Frontal cortex (tissue), 4 donors: Measurements from ENCODE around the gene DACH1. TPM values are rescaled to one million over a fixed set of nuclear protein-coding genes. Genes with fewer than 3 reads are reported as not detected.

Source experiments
- DNase-seq, 2 donors: peaks; one replicate each; pipeline ENCODE4 v3.0.0; 2012; ENCODE audit warnings: low spot score in 2 of 2
- FAIRE-seq: peaks from 2 replicates; lab custom pipeline; 2012; peaks lifted over from hg19 to GRCh38; lab: Jason Lieb, UNC
- total RNA-seq: library from RNA; depleted of rRNA; stranded (reverse); fragments of >200 nt; gene quantifications from one replicate; pipeline ENCODE4 v1.2.3, GENCODE V29; 2014
- donor health status: control.
- donor health status: control.
- donor health status: control.

DACH1 gene
- total RNA-seq, 1 donor from 2014 or later: 14.7 TPM

DNA sequence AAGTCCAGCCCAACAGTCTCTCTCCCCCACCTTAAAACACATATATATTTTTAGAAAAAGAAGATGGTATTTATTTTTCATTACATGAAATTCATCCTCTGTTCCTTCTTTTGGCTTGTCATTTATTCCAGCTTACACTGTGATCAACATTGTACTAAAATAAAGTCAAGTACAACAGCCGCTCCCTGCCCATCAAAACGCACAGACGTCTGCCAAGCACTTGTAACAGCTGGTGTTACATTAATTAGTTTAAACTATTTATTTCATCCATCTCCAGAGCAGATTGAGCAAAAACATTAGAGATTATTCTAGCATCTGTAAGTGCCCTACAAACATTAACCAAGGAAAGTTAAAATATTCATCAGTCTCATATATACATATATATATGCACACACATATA, 350.5 kb downstream of the DACH1 start:
- no peak for FAIRE-seq

DNA sequence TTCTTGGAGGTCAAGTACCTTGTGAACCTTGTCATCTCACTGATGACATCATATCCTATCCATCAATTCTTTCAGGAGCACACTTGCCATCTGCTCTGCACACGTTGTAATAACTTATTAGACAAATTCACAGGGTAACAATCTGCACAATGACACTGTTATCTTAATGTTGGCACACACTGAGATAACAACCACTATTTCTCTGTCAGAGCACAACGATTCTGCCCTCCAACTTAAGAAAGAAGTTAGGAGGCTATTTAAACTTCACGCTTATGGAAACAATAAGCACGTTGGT, 351.3 kb downstream of the DACH1 start:
- FAIRE-seq (no peak), DNase-seq (no peak)

More for the DNA sequence above, 350.5 kb downstream of the DACH1 start:
- DNase-seq: no peak

DNA sequence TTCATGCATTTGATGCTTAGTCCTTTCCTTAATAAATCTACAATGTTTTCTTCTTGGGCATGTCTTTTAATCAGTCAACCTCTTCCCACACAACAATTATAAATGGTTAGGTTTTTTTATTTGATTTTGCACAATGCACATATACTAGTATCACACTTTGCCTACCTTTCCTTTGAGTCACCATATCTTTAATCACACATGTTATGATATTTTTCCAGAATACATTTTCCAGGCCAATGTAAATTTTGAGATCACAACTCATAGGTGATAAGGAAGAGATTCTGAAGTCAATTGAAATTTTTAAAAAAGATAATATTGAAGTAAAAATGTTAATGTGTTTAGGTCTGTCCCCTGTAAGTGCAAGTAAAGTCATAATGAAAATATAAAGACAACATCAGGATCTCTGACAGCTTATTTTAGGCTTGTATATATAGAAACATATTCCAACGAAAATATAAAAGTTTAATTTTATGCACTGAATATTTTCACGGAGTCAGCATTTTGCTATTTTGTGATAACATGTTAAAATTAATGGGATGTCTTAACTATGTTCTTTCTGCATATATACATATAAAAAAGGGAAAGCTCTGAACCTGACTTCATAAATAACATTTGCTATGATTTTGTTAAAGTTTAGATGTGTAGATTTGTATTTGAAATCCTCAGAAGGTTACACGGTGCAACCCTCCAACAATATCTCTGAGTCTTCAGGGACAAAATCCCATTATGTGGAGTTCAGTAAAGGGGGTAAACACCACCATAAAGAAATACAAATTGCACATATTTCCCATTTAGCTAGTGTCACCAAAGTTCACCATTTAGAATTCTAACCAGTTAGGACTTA, 351.9 kb downstream of the DACH1 start:
- FAIRE-seq (no peak), DNase-seq (no peak)

DNA sequence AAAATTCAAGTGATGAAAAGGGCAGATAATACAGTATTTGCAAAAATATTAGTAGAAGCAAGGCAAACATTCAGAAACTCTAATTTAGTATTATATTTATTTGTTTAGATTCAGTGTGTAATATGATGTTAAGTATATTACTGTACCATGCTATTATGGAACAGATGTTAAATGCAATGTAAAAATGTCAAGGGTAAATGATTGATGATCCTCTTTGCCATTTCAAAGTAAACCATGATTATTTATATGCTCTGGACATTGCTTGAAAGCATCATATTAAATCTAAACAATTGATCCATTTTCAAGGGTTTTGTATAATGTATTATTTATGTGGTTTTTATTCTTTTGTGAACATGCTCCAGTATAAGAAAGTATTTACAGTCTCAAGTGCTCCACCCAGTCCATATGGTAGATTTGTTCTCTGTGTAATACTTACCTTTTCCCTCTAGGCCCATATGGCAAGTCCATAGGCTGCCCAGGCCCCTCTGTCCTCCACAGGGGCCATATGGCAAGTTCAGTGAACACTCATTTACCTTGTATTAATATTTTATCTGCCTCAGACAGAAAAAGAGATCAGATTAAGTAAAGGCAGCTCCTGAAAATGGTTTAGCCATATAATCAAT, 353.5 kb downstream of the DACH1 start:
- FAIRE-seq (no peak), DNase-seq (no peak)

DNA sequence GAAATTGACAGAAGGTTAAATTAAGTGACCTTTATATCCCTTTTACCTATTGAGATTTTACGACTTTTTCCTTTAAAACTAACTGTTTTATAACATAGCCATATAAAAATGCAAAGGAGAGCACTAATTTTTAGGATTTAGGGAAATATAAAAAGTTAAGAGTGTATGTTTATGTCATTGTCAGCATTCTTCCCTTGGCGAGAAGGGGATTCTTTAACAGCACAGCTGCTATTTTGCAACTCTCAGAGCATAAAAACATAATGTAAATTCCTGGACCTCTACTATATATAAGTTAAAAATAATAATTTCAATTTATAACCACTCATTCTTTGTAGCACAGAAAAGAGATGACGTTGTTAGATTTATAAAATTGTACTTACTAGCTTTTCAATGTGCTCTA, 363.2 kb downstream of the DACH1 start:
- DNase-seq (no peak), FAIRE-seq (no peak)

DNA sequence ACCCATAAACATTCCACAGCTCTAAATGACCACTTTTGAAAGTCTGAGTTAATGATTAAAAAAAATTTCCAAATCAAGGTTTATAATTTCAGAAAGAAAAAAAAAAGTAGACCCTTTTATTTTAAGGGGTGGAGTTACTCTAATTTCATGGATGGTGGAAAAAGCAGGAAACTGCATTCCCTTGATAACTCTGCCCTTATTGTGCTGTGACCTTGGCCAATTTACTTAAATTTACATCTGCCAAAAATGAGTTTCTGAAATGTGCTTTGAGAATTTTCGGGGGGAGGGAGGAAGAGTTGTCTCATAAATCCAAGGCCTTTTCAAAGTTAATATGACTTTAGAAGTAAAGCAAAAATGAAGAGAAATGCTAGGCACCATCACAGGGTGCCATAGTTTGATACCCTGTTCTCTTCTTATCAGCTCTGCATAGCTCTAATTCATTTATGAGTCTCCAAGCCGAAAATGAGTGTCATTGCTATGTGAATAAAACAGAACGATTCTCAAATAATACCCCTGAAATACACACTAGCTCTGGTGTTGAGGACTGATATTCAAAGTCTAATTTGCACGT, 367.0 kb downstream of the DACH1 start:
- FAIRE-seq (no peak), DNase-seq (no peak)

DNA sequence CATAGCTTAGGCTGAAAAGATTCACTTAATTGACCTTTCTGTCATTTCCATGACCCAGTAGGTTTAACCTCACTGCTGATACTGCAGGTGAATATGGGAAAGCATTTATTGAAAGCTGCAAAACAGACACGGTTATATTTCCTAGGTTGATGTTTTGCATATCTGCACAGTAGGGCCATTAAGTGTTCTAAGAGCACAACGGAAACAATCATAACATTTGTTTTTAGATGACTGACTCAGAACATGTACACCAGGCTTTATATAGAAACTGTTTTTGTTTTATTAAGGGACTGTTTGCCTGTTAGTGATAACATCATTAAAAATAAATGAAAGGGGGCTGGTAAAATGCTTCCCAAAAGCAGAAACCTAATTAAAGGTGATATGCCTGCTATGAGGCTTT, 367.8 kb downstream of the DACH1 start:
- no peak for FAIRE-seq

DNA sequence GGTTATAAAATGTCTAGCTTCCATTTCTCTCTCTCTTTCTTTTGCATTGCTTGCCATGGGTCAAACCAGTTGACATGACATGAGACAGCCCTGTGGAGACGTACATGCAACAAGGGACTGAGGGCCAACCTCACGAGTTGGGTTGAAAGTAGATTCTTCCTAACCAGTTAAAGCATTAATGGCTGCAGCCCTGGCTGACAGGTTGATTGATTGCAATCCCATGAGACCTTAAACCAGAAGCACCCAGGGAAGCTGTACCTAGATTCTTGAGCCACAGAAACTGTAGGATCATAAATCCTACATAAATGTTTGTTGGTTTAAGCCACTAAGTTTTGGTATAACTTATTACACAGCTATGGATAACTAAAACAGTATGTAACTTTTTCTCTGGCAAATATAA, 373.8 kb downstream of the DACH1 start:
- DNase-seq: no peak
- no peak for FAIRE-seq

More for the DNA sequence above, 367.8 kb downstream of the DACH1 start:
- DNase-seq: no peak

DNA sequence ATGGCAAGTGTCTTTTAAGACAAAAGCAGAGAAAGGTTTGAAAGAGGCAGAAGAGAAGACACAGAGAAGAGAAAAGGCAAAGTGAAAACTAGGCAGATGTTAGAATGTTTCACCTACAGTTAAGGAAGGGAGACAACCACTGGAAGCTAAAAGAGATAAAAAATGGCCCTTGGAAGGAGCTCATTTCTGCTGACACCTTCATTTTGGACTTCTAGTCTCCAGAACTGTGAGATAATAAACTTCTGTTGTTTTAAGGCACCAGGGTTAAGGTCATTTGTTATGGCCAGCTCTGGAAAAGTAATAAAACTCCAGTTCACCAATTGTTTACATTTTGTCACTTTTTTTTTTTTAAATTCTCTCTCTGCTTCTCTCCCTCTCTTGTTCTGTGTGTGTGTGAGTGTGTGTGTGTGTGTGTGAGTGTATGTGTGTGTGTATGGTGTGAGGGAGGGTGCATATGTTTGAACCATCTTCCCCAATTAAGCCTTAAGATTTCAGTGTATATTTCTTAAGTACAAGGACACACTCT, 374.6 kb downstream of the DACH1 start:
- no peak for FAIRE-seq

DNA sequence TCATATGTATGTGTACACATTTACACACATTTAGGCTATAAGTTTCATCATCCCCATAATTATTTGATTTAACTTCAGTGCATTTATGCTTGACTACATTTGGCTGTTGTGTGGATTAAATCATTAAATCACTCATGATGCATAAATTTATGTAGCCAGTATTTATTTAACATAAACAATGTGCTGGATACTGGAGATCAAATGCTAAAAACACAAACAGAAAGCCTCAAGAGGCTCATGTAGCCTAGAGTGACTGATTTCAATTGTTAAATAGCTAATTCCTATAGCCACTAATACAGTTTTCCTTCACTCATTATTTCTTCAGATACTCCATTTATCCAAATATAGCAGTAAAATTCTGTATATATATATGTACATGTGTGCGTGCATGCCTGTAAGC, 376.0 kb downstream of the DACH1 start:
- no peak for FAIRE-seq

More for the DNA sequence above, 374.6 kb downstream of the DACH1 start:
- no peak for DNase-seq

DNA sequence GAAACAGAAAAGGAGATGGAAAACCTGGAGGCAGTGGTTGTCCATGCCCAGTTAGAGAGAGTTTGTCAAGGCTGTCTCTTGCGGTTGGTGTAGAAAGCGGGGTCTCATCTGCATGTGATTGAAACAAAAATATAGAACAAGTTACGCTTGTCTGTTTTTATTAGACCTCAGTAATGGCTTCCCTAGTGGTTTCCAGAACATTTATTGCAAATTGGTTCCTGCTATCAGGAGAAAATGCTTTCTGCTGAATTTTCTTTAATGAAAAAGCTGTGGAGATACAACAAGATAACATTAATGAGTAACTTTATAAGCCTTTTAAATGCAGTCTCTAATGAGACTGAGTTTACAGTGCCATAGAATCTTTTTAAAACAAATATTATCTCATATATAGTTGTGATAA, 378.0 kb downstream of the DACH1 start:
- no peak for DNase-seq
- no peak for FAIRE-seq

More for the DNA sequence above, 376.0 kb downstream of the DACH1 start:
- DNase-seq: no peak

DNA sequence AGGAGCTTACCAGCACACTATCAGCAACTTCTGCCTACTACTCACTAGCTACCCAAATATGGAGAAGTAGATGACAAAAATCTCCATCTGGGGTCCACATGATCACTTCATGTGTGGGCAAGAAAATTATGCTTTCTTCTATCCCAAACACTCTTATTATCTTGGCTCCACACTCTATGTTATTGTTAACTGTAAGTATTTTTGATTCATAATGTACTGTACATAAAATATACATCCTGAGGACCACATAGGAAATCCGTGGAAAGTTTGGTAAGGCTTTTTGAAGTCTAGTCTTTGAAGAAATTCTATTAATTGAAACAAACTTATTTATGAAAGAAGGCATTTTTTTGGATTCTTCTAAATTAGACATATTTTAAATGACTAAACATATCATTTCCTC, 378.8 kb downstream of the DACH1 start:
- no peak for FAIRE-seq
- DNase-seq: no peak

DNA sequence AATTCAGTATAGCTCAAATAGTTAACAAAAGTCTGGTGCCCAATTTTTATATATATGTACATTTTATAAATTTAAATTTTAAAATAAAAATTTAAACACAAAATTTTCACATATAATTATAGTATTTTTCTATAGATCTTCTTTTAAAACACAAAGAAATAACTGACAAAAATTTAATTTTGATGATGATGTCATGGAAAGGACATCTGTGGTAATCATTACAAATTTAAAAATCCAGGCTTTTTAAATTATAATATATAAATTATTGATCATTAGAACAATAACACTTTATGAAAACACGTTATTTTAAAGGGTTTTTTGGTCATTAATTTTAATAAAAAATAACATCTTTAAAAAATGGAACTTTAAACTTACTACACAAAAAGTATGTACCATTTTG, 381.1 kb downstream of the DACH1 start:
- FAIRE-seq (peak; percentile 87), DNase-seq (no peak)

DNA sequence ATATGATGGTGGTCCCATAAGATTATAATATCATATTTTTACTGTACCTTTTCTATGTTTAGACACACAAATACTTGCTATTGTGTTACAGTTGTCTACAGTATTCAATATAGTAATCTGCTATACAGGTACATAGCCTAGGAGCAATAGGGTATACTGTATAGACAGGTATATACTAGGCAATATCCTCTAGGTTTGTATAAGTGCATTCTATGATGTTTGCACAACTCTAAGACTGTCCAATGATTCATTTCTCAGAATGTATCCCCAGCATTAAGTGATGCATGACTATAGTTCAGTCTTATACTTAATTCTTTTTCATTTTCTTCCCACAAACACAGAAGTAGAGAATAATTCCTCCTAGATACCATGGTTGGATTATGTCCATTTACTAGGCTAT, 383.3 kb downstream of the DACH1 start:
- DNase-seq (no peak), FAIRE-seq (no peak)

DNA sequence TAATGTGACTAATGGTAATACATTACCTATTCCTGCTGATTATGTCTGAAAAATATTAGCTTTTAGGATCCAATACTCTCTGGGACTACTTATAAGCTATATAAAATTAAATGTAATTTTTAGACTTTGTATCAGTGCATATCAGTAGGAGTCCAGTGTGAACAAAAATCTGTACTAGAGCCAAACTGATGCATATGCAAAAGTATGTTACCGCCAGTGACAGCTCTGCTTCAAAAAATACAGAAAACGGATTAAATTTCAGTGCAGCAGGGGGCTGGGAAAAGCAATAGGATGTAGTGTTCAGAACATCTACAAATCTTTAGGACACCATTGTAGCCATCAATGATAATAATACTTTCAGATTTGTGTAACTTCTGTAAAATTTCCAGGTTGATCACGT, 385.5 kb downstream of the DACH1 start:
- FAIRE-seq: no peak
- DNase-seq: no peak

DNA sequence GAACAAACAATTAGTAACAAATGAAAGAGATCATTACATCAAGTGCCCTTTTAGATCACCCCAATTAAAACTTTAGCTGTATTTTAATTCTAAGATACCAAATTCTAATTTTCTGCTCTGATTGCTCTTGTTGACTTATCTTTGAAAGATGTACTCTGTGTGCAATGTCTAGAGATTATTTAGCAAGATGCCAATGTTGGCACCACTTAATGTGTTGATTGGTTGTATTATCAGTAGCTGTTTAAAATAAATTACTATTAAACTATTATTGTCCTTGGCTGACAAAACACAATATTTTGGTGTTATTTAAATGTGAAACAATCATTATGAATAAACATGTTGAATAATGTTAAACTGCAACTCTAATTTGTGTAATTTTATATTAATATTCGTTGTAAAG, 386.0 kb downstream of the DACH1 start:
- FAIRE-seq: no peak
- DNase-seq: no peak

DNA sequence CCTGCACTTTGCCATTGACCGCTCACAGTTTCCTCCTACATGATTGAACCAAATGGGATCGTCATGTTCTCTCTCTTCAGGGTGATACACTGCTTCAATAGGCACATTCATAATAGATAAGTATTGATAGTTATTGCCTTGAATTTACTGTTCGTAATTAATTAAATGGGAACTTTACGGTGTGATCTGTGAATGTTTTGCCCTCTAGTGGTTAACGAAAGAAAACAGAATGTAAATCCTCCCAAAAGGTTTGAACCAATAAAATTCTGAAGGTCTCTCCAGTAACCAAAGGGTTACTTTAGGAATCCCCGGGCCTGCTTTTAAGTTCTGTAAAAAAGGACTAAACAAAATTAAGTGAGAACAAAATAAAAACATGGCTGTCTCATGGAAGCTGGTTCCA, 389.3 kb downstream of the DACH1 start:
- no peak for DNase-seq
- no peak for FAIRE-seq

DNA sequence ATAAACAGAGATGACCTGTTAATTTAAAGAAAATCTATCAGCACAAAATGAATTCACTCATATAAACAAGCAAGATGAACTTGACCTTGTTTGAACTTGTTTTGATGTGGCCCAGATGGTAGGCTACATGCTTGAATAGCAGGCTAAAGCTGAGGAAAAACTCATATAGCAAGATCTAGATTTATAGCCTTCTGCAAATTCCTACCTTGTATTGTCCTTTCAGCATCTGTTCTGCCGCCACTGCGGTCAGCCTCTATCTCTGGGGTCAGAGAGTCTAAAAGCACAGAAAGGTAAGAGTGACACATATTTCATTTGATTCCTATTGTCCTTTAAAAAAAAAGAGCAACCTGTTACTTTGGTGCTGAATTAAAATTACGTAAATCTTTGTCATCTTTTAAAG, 392.1 kb downstream of the DACH1 start:
- FAIRE-seq: no peak
- DNase-seq: no peak

DNA sequence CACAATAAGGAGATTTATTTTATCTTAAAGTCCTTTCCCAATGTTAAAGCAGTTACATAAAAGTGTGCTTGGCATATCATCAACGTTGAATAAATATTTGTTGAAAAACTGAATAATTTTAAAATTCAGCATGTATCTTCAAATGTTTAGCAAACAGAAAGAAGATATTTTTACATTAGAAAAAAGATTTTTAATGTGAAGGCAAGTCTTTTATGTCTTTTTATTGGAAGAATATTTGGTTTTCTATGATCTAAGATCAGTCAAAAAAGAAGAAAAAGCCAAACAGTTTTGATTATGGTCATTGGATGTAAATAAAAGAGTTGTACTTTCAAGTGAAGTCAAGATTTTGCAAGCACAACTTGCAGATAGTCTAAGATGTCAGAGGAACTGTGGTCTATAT, 397.4 kb downstream of the DACH1 start:
- DNase-seq (no peak), FAIRE-seq (no peak)

DNA sequence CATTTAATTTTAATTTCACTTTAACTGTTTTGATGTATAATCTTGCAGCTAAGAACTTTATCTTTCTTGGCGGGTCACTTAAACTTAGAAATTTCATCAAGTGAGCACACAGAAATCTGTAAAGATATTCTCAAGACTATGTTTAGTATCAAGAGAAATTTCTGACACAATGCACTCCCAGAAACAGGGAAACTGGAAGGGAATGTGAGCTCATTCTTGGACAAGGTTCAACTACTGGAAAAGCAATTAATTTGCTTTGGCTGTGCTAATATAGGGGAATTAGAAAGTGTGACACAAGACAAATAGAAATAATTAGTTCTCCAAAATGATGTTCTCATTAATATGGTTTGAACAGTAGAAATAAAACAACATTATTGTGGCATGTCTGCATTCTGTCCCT, 402.3 kb downstream of the DACH1 start:
- no peak for FAIRE-seq
- DNase-seq: no peak

DNA sequence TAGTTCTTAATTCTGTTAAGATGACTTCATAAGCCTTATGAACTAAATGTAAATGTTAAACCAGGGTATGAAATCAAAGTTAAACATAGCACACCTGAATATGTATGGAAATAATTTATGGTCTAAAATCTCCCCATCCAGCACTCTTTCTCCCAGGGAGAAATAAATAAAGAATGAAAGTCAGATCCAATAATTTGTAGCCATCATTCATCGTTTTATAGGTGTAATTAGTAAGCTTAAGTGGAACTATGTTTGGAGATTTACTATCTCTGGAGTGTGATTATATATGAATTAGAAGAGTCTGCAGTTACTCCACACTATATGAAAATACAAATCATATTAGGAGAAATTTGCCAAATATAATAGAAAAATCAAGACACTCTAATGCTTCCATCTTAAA, 405.1 kb downstream of the DACH1 start:
- no peak for DNase-seq
- no peak for FAIRE-seq
